Bronchus fibroblast of lung (primary cell): ENCODE measurements around the gene AKAP1. TPM values are rescaled to one million over a fixed set of nuclear protein-coding genes. Genes with fewer than 3 reads are reported as not detected.

Experiments
- total RNA-seq: library from RNA; depleted of rRNA; stranded (reverse); fragments of >200 nt; gene quantifications from 2 replicates; pipeline ENCODE4 v1.2.3, GENCODE V29; 2015

The AKAP1 gene, protein sequence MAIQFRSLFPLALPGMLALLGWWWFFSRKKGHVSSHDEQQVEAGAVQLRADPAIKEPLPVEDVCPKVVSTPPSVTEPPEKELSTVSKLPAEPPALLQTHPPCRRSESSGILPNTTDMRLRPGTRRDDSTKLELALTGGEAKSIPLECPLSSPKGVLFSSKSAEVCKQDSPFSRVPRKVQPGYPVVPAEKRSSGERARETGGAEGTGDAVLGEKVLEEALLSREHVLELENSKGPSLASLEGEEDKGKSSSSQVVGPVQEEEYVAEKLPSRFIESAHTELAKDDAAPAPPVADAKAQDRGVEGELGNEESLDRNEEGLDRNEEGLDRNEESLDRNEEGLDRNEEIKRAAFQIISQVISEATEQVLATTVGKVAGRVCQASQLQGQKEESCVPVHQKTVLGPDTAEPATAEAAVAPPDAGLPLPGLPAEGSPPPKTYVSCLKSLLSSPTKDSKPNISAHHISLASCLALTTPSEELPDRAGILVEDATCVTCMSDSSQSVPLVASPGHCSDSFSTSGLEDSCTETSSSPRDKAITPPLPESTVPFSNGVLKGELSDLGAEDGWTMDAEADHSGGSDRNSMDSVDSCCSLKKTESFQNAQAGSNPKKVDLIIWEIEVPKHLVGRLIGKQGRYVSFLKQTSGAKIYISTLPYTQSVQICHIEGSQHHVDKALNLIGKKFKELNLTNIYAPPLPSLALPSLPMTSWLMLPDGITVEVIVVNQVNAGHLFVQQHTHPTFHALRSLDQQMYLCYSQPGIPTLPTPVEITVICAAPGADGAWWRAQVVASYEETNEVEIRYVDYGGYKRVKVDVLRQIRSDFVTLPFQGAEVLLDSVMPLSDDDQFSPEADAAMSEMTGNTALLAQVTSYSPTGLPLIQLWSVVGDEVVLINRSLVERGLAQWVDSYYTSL
- total RNA-seq = 14.3 and 20.5 TPM in 2 replicates

DNA sequence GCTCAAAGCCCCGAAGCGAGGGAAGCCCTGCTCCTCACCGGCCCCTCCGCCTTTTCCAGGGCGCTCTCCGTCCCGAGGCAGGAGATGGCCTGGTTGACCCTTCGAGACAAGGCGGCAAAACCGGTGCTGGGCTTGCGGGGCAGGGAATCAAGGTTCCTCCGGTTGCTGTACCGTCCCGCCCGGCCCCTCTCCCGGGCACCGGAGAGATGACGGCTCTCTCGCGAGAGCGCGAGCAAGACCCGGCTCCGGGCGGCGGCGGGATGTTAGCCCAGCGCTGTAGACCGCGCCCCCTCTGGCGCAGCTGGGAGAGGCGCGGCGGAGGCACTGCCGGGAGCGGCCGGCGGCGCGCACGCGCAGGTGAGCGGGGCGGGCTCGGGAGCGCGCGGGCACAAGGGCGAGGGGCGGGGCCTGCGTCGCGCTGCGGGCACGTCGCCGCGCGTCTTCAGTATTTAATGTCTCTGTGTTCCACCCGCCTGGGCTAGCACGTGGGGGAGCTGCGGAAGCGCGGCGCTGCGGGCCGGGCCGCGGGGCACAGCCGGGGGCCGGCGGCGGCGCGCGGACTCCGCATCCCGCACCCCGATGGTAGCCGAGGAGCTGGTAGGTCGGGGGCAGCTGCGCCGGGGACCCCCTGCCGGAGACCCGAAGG, at the start of gene AKAP1:
Gene AKAP1, plus strand, starts transcription at position 445 of the 646 bp plus-strand sequence. CDS start 20,219 bp downstream, outside the sequence.

Other genes with a start within 250 kb of the AKAP1 start
- 23.2 and 24.4 TPM in 2 replicates for gene TRIM25, start 171.2 kb upstream of the AKAP1 start, total RNA-seq
- 10.3 and 11.6 TPM in 2 replicates for gene COIL, start 124.2 kb upstream of the AKAP1 start, total RNA-seq
- 27.7 and 27.9 TPM in 2 replicates for gene SCPEP1, start 107.1 kb upstream of the AKAP1 start, total RNA-seq
- 5.1 and 6.4 TPM in 2 replicates for gene MSI2, start 171.3 kb downstream of the AKAP1 start, total RNA-seq